Testis (tissue), 2 donors: ENCODE measurements around the gene GABRR2.

Source experiments
- CTCF ChIP-seq, 3 experiments: fragments of 450-650 bp in 2 of 3; fragments of 200-600 bp in 1 of 3; sonication (generic) in 1 of 3; IDR thresholded peaks; one replicate each; pipeline ENCODE4 v1.5.1; 2016 to 2019; ENCODE audit warnings: antibody characterized with exemption in 3 of 3, mild to moderate bottlenecking in 2 of 3, moderate library complexity in 1 of 3
- POLR2A ChIP-seq: fragments of 450-650 bp; IDR thresholded peaks from one replicate; pipeline ENCODE4 v1.6.1; 2017; ENCODE audit warnings: antibody characterized with exemption, mild to moderate bottlenecking, moderate library complexity

GRCh38 chr6:89302195-89302770 lies 12.8 kb downstream of the GABRR2 start:
- no peak for TF ChIP-seq POLR2A
- no peak for TF ChIP-seq CTCF (IDR thresholded peaks at IDR 0.05)
